Measurements from ENCODE around the gene MTA3. TPM values are rescaled to one million over a fixed set of nuclear protein-coding genes. Genes with fewer than 3 reads are reported as not detected.

The MTA3 gene
- total and polyA plus RNA-seq, 2 donors (not counting 1 experiment from before 2014, with no cell fraction given), result 31.0 to 47.7 TPM

DNA sequence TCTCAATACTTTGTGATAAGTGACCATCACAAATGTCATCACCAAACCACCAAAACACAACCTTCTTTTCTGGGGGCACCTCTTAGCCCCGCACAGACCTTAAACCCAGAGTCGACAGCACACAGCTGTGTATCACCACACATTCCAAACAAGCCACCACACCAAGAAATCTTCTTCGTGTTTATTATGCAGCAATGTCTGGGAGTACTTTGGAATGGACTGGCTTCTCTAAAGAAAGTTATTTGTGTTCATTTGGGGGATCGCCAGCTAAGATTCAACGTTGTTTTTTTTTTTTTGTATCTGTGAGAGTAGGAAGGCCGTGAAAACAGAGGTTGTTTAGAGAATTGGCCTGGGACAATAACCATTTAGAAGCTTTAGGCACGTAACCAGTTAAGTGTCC, 1.1 kb upstream of the MTA3 start:
- H3K9ac ChIP-seq (ENCODE audit: insufficient read depth, low read length), result no peak overlapping the region
- H3K36me3 ChIP-seq (ENCODE audit: control insufficient read depth, insufficient read depth, low read length), result no peaks in the 10 kb centered on the region
- peaks cover 8% of the 10 kb centered on the region for H3K79me2 ChIP-seq (ENCODE audit: control insufficient read depth, insufficient read depth, low read length)
- no peaks in the 10 kb centered on the region for H4K20me1 ChIP-seq (ENCODE audit: control insufficient read depth, extremely low read depth, insufficient read depth, low read length)
- TF ChIP-seq, protein P1, sequence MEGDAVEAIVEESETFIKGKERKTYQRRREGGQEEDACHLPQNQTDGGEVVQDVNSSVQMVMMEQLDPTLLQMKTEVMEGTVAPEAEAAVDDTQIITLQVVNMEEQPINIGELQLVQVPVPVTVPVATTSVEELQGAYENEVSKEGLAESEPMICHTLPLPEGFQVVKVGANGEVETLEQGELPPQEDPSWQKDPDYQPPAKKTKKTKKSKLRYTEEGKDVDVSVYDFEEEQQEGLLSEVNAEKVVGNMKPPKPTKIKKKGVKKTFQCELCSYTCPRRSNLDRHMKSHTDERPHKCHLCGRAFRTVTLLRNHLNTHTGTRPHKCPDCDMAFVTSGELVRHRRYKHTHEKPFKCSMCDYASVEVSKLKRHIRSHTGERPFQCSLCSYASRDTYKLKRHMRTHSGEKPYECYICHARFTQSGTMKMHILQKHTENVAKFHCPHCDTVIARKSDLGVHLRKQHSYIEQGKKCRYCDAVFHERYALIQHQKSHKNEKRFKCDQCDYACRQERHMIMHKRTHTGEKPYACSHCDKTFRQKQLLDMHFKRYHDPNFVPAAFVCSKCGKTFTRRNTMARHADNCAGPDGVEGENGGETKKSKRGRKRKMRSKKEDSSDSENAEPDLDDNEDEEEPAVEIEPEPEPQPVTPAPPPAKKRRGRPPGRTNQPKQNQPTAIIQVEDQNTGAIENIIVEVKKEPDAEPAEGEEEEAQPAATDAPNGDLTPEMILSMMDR (conservative IDR thresholded peaks at IDR 0.05 in 1 of 2, IDR thresholded peaks at IDR 0.05 in 1 of 2; ENCODE audit: low read depth in 1 of 2, low read length in 2 of 2), result no peak
- no peak for TF ChIP-seq EZH2 (IDR thresholded peaks at IDR 0.05; ENCODE audit: low read length, missing control alignments)
- no peaks in the 10 kb centered on the region for H3K9me3 ChIP-seq (ENCODE audit: control insufficient read depth, insufficient read depth, low read depth, low read length)
- no peak overlapping the region for H3K4me3 ChIP-seq (replicated peaks in 1 of 4; ENCODE audit: control extremely low read depth in 1 of 4, insufficient read depth in 1 of 4, low read depth in 3 of 4, low read length in 4 of 4)
- peak overlapping the region; percentile 23 for H3K27ac ChIP-seq (ENCODE audit: insufficient read depth, low read length)
- H3K27me3 ChIP-seq (ENCODE audit: control insufficient read depth, insufficient read depth, low read length), result no peaks in the 10 kb centered on the region
- no peak overlapping the region for H3K4me2 ChIP-seq (ENCODE audit: extremely low read depth, insufficient read depth, low read length)
- peaks cover 9% of the 10 kb centered on the region for H3K4me1 ChIP-seq (ENCODE audit: control insufficient read depth, extremely low read depth, insufficient read depth, low read length)
- peak; percentile 65 to 78 for DNase-seq (ENCODE audit: low read depth in 2 of 2)
- H2AFZ ChIP-seq (ENCODE audit: low read length), result peak overlapping the region; percentile 65

DNA sequence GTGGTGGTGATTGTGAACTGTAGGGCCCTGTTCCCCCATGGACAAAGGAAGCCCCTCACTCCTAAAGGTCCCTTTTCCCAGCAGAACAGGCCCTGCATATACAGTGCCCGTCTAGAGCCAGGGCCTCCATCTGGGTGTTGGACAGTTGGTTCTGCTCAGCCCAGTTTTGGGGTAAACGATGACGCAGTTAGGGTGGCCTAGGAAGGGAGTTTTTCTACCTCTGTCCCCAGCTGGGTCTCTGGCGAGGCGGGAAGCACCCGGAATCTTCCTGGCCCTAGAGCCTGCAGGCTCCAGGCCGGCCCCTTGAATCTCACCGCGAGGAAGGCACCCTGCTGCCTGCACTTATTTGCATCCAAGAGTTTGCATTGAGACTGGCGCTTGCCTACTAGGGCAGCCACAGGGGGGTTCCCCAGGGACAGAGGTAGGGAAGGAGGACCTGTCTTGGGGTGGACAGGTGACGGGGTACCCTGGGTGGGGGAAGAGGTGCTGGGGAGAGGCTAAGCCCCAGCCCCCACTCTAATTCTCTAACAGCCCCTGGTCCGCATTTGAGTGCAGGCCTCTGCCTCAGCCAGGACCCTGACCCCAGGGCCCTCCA, 529 bp upstream of the MTA3 start:
- Histone ChIP-seq H3K4me1 (ENCODE audit: control insufficient read depth, extremely low read depth, insufficient read depth, low read length) (peaks cover 9% of the 10 kb centered on the region), H3K36me3 (ENCODE audit: control insufficient read depth, insufficient read depth, low read length) (no peaks in the 10 kb centered on the region), H3K9me3 (ENCODE audit: control insufficient read depth, insufficient read depth, low read depth, low read length) (no peaks in the 10 kb centered on the region), H3K79me2 (ENCODE audit: control insufficient read depth, insufficient read depth, low read length) (peaks cover 8% of the 10 kb centered on the region), H3K27ac (ENCODE audit: insufficient read depth, low read length) (peak overlapping the region; percentile 23), H3K9ac (ENCODE audit: insufficient read depth, low read length) (no peak overlapping the region), H4K20me1 (ENCODE audit: control insufficient read depth, extremely low read depth, insufficient read depth, low read length) (no peaks in the 10 kb centered on the region), H3K4me2 (ENCODE audit: extremely low read depth, insufficient read depth, low read length) (no peak overlapping the region), H3K27me3 (ENCODE audit: control insufficient read depth, insufficient read depth, low read length) (no peaks in the 10 kb centered on the region), H3K4me3 (replicated peaks in 1 of 4; ENCODE audit: control extremely low read depth in 1 of 4, insufficient read depth in 1 of 4, low read depth in 3 of 4, low read length in 4 of 4) (peak overlapping the region in 1 of 4 experiments; percentile 27), H2AFZ (ENCODE audit: low read length) (peak overlapping the region; percentile 65)
- no peak for TF ChIP-seq EZH2 (IDR thresholded peaks at IDR 0.05; ENCODE audit: low read length, missing control alignments)
- TF ChIP-seq, protein P1 (conservative IDR thresholded peaks at IDR 0.05 in 1 of 2, IDR thresholded peaks at IDR 0.05 in 1 of 2; ENCODE audit: low read depth in 1 of 2, low read length in 2 of 2), result no peak
- peak; percentile 7 to 32 for DNase-seq (ENCODE audit: low read depth in 2 of 2)

DNA sequence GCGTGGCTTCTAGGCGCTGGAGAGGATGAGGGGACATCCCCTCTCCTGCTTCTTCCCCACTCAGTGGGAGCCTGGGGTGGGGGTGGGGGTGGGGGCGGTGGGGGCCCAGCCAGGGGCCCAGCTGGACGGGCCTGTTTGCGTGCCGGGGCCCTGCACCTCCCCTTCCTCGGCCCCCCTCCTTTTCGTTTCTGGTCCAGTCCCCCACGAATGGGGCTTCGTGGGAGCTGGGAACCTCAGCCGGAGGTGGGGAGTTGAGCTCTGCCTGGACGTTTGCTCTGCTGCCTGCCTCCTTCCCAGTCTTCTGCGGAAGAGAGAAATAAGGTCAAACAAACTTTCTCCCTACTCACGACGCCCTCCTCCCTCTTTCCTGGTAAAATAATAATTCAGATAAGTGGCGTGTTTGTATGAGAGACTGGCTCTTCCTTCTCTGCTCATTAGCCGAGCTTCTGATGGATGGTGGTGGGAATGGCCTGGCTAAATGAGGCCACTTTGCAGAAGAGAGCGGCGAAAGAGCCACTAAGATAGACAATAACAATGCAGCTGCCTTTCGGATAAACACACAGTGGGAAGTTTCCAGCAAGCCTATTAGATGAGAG, 782 bp downstream of the MTA3 start:
- Histone ChIP-seq H2AFZ (ENCODE audit: low read length) (peak overlapping the region; percentile 62), H3K36me3 (ENCODE audit: control insufficient read depth, insufficient read depth, low read length) (no peaks in the 10 kb centered on the region), H3K4me2 (ENCODE audit: extremely low read depth, insufficient read depth, low read length) (peak overlapping the region; percentile 81), H3K9me3 (ENCODE audit: control insufficient read depth, insufficient read depth, low read depth, low read length) (no peaks in the 10 kb centered on the region), H3K27me3 (ENCODE audit: control insufficient read depth, insufficient read depth, low read length) (no peaks in the 10 kb centered on the region), H3K27ac (ENCODE audit: insufficient read depth, low read length) (no peak overlapping the region), H3K79me2 (ENCODE audit: control insufficient read depth, insufficient read depth, low read length) (peaks cover 8% of the 10 kb centered on the region), H4K20me1 (ENCODE audit: control insufficient read depth, extremely low read depth, insufficient read depth, low read length) (no peaks in the 10 kb centered on the region), H3K4me3 (replicated peaks in 1 of 4; ENCODE audit: control extremely low read depth in 1 of 4, insufficient read depth in 1 of 4, low read depth in 3 of 4, low read length in 4 of 4) (peak overlapping the region; percentile 63 to 81 (median 72)), H3K4me1 (ENCODE audit: control insufficient read depth, extremely low read depth, insufficient read depth, low read length) (peaks cover 9% of the 10 kb centered on the region), H3K9ac (ENCODE audit: insufficient read depth, low read length) (peak overlapping the region; percentile 58)
- TF ChIP-seq, protein P1 (conservative IDR thresholded peaks at IDR 0.05 in 1 of 2, IDR thresholded peaks at IDR 0.05 in 1 of 2; ENCODE audit: low read depth in 1 of 2, low read length in 2 of 2), result no peak
- TF ChIP-seq EZH2 (IDR thresholded peaks at IDR 0.05; ENCODE audit: low read length, missing control alignments), result no peak
- peak; percentile 39 to 47 for DNase-seq (ENCODE audit: low read depth in 2 of 2)

Measured in fibroblast of lung (primary cell).